Activated CD8-positive, alpha-beta memory T cell treated with anti-CD3 and anti-CD28 coated beads, Interleukin-2, amount 10 ng/mL, durations not matched to agents 7 days and 5 days (primary cell): ENCODE data around the gene RAB27B. TPM values are rescaled to one million over a fixed set of nuclear protein-coding genes. Genes with fewer than 3 reads are reported as not detected.
A peak's percentile ranks its signal among the peaks of the same experiment; 100 is the strongest.

Experiments
- ATAC-seq: fragments of 150-1000 bp; cut with Tn5 transposase; one replicate; pipeline ENCODE4 v1.10.0; 2021; ENCODE audit warnings: moderate library complexity
- CTCF ChIA-PET: fragments of 350-600 bp; sonication (Branson Sonifier 250); formaldehyde crosslinking; loops from one replicate; lab custom pipeline; 2021; ENCODE audit warnings: antibody characterized with exemption; lab: Charles Lee
- DNase-seq: peaks from one replicate; pipeline ENCODE4 v3.0.0-alpha.2; 2020
- H3K27ac Mint-ChIP-seq: one replicate; pipeline ENCODE4 v1.8.0; 2021; ENCODE audit warnings: mild to moderate bottlenecking, mixed read lengths
- H3K27me3 Mint-ChIP-seq: one replicate; pipeline ENCODE4 v1.8.0; 2021; ENCODE audit warnings: mixed read lengths
- H3K36me3 Mint-ChIP-seq: one replicate; pipeline ENCODE4 v1.8.0; 2021; ENCODE audit warnings: mild to moderate bottlenecking, mixed read lengths
- H3K4me1 Mint-ChIP-seq: one replicate; pipeline ENCODE4 v1.8.0; 2021; ENCODE audit warnings: mixed read lengths
- H3K4me3 Mint-ChIP-seq: one replicate; pipeline ENCODE4 v1.8.0; 2021; ENCODE audit warnings: mild to moderate bottlenecking, moderate library complexity, mixed read lengths
- H3K9me3 Mint-ChIP-seq: one replicate; pipeline ENCODE4 v1.8.0; 2022; ENCODE audit warnings: low read depth, mixed read lengths
- total RNA-seq, 2 experiments: library from RNA; stranded (reverse); gene quantifications; one replicate each; pipeline ENCODE4 v1.2.3, GENCODE V29; 2021

The RAB27B gene, protein sequence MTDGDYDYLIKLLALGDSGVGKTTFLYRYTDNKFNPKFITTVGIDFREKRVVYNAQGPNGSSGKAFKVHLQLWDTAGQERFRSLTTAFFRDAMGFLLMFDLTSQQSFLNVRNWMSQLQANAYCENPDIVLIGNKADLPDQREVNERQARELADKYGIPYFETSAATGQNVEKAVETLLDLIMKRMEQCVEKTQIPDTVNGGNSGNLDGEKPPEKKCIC
- total RNA-seq = 1 to 10 TPM in 1 of 2 experiments, under 1 TPM in 1; 0.66 to 3.5 TPM

DNA sequence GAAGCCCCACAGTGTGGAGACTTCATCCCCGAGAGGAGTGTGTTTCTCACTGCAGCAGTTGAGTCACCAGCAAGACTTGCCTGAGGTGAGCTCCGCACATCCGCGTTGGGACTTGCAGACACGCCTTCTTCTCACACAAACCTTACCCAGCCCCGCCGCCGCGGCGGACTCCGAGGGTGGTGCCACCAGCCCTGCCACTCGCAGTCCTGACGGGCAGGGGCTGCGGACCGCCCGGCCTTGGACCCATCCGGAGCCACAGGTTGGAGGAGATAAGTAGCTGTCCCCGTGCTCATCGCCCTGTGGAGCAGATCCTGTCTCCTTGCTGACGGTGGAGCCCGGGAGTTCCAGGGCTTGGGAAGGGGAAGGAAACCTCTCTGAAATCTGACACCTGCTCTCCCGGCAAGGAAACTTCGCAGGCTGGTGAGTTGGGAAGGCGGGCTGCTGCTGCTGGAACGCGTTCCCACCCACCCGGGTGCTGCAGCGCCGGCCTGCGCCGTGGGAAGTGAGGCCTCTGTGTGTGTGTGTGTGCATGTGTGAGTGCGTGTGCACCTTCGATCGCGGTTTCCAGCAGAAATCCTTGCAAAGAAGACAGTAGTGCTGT lies at the start of gene RAB27B:
TSS of gene RAB27B (plus strand) at position 197 of the 601 bp plus-strand sequence. CDS start 49,109 bp downstream, outside the sequence.
- Mint-ChIP-seq H3K27me3 (peaks cover 10% of the 10 kb centered on the region), H3K4me3 (peak within 1 kb of the TSS; percentile 77), H3K9me3 (peaks cover 2% of the 10 kb centered on the region), H3K4me1 (peaks cover 19% of the 10 kb centered on the region), H3K27ac (peak within 1 kb of the TSS; percentile 50), H3K36me3 (peaks cover 6% of the 10 kb centered on the region)
- CTCF ChIA-PET = interaction anchor here (0.9 to 2.0 kb wide), 3 partner anchors 9 to 155 kb away, joined by 3 to 5 read pairs (median 3); no protein-coding TSS in a partner anchor
- peak; percentile 85 for DNase-seq
- ATAC-seq = peak; percentile 98

DNA sequence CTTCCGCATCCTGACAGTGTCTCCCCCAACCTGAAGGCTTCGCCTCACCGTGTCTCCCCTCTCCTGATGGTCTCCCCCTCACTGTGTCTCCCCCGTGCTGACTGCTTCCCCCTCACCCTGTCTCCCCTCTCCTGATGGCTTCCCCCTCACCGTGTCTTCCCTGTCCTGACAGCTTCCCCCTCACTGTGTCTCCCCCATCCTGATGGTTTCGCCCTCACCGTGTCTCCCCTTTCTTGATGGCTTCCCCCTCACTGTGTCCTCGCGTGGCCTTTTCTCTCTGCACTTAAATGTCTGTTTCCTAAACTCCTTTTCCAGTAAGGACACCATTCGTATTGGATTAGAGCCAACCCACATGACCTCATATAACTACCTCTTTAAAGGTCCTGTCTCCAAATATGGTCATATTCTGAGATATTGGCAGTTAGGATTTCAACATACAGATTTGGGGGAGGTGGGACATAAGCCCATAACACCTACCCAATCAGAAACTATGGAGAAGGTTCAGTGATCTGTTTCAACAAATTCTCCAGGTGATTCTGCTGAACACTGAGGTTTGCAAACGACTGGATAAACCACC lies 47.9 kb upstream of the RAB27B start:
- H3K4me1 Mint-ChIP-seq = peaks cover 14% of the 10 kb centered on the region
- CTCF ChIA-PET = no interaction called here
- H3K27me3 Mint-ChIP-seq = no peaks in the 10 kb centered on the region
- no peak overlapping the region for H3K4me3 Mint-ChIP-seq
- no peak for DNase-seq
- no peak overlapping the region for H3K27ac Mint-ChIP-seq
- no peaks in the 10 kb centered on the region for H3K9me3 Mint-ChIP-seq
- ATAC-seq = no peak
- H3K36me3 Mint-ChIP-seq = no peaks in the 10 kb centered on the region

DNA sequence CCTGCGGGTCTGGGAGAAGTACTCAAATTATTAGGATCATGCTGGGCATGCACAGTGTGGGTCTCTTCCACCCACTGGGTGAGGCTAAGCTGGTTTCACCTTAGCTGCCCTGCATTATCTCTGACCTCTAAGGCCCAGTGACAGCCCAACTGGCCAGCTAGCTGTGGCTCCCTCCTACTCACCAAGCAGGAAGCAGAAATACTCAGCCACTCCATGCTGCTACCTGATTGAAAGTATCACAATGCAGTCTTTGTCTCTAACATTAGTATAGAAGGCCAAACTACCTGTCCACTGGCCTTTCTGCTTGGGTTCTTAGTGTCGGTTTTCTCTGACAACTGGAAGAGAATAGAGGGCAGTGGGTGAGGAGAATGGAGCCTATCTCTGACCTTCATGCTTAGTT lies 47.3 kb upstream of the RAB27B start:
- no peak overlapping the region for H3K4me3 Mint-ChIP-seq
- H3K27ac Mint-ChIP-seq = no peak overlapping the region
- ATAC-seq (no peak), DNase-seq (no peak)
- peaks cover 14% of the 10 kb centered on the region for H3K4me1 Mint-ChIP-seq
- H3K27me3 Mint-ChIP-seq = no peaks in the 10 kb centered on the region
- H3K9me3 Mint-ChIP-seq = no peaks in the 10 kb centered on the region
- no peaks in the 10 kb centered on the region for H3K36me3 Mint-ChIP-seq
- CTCF ChIA-PET = no interaction called here

DNA sequence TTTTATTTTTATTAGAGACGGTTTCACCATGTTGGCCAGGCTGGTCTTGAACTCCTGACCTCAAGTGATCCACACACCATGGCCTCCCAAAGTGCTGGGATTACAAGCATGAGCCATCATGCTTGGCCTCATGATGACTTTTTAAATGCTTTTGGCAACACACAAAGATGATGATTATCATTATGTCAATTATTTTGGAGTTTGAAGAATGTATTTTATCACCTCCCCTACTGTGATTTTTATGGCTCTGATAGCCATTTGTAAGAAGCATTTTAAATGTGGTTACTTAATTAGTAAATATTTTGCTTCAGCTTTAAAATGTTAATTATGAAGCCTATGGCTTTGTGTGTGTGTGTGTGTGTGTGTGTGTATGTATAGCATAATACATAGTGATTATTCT lies 45.1 kb upstream of the RAB27B start:
- DNase-seq = no peak
- CTCF ChIA-PET = no interaction called here
- no peak overlapping the region for H3K4me3 Mint-ChIP-seq
- H3K27me3 Mint-ChIP-seq = no peaks in the 10 kb centered on the region
- peaks cover 3% of the 10 kb centered on the region for H3K4me1 Mint-ChIP-seq
- no peak overlapping the region for H3K27ac Mint-ChIP-seq
- no peaks in the 10 kb centered on the region for H3K36me3 Mint-ChIP-seq
- H3K9me3 Mint-ChIP-seq = no peaks in the 10 kb centered on the region
- no peak for ATAC-seq

GRCh38 chr18:54786206-54786605 lies 42.1 kb upstream of the RAB27B start:
- DNase-seq (no peak), ATAC-seq (no peak)
- H3K27me3 Mint-ChIP-seq = no peaks in the 10 kb centered on the region
- CTCF ChIA-PET = no interaction called here
- H3K36me3 Mint-ChIP-seq = no peaks in the 10 kb centered on the region
- no peak overlapping the region for H3K27ac Mint-ChIP-seq
- no peak overlapping the region for H3K4me3 Mint-ChIP-seq
- H3K9me3 Mint-ChIP-seq = no peaks in the 10 kb centered on the region
- H3K4me1 Mint-ChIP-seq = peaks cover 3% of the 10 kb centered on the region

DNA sequence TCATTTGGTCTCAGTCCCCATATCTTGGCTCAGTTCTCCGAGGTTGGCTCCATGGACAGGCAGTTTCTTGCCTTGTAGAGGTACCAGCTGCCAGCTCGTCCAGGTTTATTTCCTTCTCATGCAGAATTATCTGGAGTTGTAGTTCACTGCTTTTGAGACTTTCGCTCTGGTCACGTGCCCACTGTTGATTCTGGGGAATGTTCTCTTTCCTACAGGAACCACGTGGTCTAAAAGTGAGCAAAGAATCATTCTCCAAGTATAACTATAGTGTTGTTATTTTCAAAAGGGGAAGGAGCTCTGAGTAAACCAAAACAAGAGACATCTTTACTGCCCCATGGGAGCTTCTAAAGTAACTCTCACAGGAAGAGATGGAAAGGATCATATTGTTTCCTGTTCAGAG lies 41.2 kb upstream of the RAB27B start:
- Mint-ChIP-seq H3K27me3 (no peaks in the 10 kb centered on the region), H3K4me3 (no peak overlapping the region), H3K4me1 (peaks cover 3% of the 10 kb centered on the region), H3K9me3 (no peaks in the 10 kb centered on the region), H3K27ac (no peak overlapping the region), H3K36me3 (no peaks in the 10 kb centered on the region)
- no peak for DNase-seq
- CTCF ChIA-PET = no interaction called here
- no peak for ATAC-seq

DNA sequence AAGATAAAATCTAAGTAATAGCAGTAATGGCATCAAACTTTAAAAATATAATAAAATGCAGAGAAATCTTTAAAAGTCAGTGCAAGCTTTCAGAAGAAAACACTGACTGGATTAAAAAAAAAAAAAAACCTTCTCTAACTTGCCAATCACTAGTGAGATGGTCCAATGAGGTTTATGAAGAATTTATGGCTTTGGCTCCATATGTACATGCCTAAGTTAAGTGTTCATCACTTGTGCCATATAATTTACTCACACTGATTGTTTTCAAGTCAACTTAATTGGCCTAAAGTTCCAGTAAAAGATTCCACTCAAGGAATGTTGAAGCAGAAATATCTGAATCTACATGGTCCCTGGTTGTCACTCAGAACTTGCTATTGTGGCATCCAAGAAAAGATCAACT lies 40.7 kb upstream of the RAB27B start:
- Mint-ChIP-seq H3K27me3 (no peaks in the 10 kb centered on the region), H3K36me3 (no peaks in the 10 kb centered on the region), H3K9me3 (no peaks in the 10 kb centered on the region), H3K4me1 (peaks cover 1% of the 10 kb centered on the region), H3K4me3 (no peak overlapping the region), H3K27ac (no peak overlapping the region)
- DNase-seq (no peak), ATAC-seq (no peak)
- CTCF ChIA-PET = no interaction called here

DNA sequence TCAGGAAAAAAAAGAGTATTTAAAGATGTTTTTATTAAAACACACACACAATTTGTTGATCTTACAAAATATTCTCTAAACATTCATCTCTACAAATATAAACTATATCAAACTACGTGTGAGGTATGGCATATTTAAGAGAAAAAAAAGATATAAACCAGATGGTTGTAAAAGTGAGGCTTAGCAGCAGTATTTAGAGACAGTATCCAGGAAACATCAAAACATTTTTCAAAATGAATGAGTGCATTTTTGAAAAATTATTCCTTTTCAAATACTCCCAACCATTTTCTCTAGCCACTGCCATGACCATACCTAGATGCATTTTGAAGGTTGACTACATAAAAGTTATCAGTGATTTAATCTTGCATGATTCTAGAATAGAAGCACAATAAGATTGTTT lies 38.2 kb upstream of the RAB27B start:
- no peak overlapping the region for H3K4me3 Mint-ChIP-seq
- H3K27me3 Mint-ChIP-seq = no peaks in the 10 kb centered on the region
- no peak for ATAC-seq
- no peaks in the 10 kb centered on the region for H3K36me3 Mint-ChIP-seq
- no peaks in the 10 kb centered on the region for H3K9me3 Mint-ChIP-seq
- H3K4me1 Mint-ChIP-seq = no peaks in the 10 kb centered on the region
- no peak for DNase-seq
- CTCF ChIA-PET = no interaction called here
- H3K27ac Mint-ChIP-seq = no peak overlapping the region

DNA sequence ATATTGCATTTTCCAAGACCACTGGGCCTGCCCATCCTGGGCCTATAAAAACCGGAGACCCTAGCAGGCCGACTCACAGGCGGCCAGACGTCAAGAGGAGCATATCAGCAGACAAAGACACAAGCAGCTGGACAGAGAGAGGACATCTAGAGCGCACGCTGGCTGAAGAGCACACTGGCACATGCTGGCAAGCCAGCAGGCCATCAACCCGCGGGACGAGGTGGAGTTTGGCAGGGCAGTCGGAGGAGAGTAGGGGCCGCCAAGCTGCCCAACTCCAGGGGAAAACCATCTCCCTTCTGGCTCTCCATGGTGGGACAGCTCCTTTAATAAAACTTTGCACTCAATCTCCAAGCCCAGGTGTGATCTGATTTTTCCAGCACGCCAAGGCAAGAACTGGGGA lies 36.6 kb upstream of the RAB27B start:
- H3K4me1 Mint-ChIP-seq = no peaks in the 10 kb centered on the region
- H3K4me3 Mint-ChIP-seq = no peak overlapping the region
- ATAC-seq = no peak
- no peak for DNase-seq
- H3K36me3 Mint-ChIP-seq = no peaks in the 10 kb centered on the region
- H3K9me3 Mint-ChIP-seq = no peaks in the 10 kb centered on the region
- CTCF ChIA-PET = no interaction called here
- H3K27ac Mint-ChIP-seq = no peak overlapping the region
- no peaks in the 10 kb centered on the region for H3K27me3 Mint-ChIP-seq

DNA sequence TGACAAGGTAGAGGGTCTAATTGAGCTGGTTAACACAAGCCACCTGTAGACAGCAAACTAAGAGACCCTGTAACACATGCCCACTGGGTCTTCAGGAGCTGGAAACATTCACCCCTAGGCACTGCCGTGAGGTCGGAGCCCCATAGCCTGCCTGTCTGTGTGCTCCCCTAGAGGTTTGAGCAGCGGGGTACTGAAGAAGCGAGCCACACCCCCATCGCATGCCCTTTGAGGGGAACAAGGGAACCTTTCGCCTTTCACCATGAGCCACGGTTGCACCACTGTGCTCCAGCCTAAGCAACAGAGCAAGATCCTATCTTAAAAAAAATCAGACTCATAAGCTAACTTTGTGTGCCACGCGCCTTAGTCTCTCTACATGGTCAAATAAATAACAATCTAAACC lies 36.2 kb upstream of the RAB27B start:
- ATAC-seq (no peak), DNase-seq (no peak)
- no peaks in the 10 kb centered on the region for H3K4me1 Mint-ChIP-seq
- no peak overlapping the region for H3K4me3 Mint-ChIP-seq
- no peaks in the 10 kb centered on the region for H3K27me3 Mint-ChIP-seq
- CTCF ChIA-PET = no interaction called here
- H3K36me3 Mint-ChIP-seq = no peaks in the 10 kb centered on the region
- no peaks in the 10 kb centered on the region for H3K9me3 Mint-ChIP-seq
- H3K27ac Mint-ChIP-seq = no peak overlapping the region

- H3K4me1 Mint-ChIP-seq = no peaks in the 10 kb centered on the region
- H3K4me3 Mint-ChIP-seq = no peak overlapping the region
- no peak for ATAC-seq
- DNase-seq = no peak
- H3K27me3 Mint-ChIP-seq = no peaks in the 10 kb centered on the region
- no peaks in the 10 kb centered on the region for H3K36me3 Mint-ChIP-seq
- CTCF ChIA-PET = no interaction called here
- no peak overlapping the region for H3K27ac Mint-ChIP-seq
- no peaks in the 10 kb centered on the region for H3K9me3 Mint-ChIP-seq
These were observed 33.5 kb upstream of the RAB27B start for GRCh38 chr18:54794823-54795222.

DNA sequence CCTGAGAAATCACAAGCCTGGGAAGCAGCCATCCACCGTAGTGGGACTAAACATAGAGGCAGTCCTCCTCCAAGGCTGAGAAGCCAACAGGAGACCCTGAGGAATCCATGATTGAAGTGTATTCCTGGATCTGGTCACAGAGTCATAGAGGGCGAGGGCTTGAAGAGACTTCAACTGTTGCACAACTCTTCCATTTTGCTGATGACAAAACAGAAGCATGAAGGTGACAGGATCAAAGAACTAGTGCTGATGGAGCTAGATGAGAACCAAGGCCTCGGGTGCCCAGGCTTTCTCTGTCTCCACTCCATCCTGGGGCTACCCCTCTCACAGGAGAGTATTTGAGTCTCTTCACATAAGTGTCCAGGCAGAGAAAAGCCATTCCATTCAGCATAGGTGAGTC lies 30.1 kb upstream of the RAB27B start:
- Mint-ChIP-seq H3K27ac (no peak overlapping the region), H3K27me3 (no peaks in the 10 kb centered on the region), H3K4me3 (no peak overlapping the region), H3K4me1 (no peaks in the 10 kb centered on the region), H3K9me3 (no peaks in the 10 kb centered on the region), H3K36me3 (no peaks in the 10 kb centered on the region)
- ATAC-seq = no peak
- CTCF ChIA-PET = no interaction called here
- no peak for DNase-seq

DNA sequence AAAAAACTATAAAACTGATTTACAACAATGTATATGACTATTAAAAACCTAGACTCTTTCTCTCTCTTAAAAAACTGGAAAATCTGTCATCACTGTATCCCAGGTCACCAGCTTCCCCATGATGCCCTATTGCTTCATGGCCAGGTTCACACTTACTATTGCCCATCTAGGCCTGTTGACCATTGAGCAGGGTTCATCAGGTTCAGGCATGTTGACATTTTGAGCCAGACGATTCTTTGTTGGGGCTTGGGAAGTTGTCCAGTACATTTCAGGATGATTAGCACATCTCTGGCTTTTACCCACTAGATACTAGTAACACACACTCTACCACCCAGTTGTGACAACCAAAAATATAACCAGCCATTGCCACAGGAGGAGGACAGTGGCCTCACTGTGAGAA lies 26.9 kb upstream of the RAB27B start:
- no peaks in the 10 kb centered on the region for H3K36me3 Mint-ChIP-seq
- no peak overlapping the region for H3K27ac Mint-ChIP-seq
- ATAC-seq (no peak), DNase-seq (no peak)
- peaks cover 14% of the 10 kb centered on the region for H3K4me1 Mint-ChIP-seq
- H3K27me3 Mint-ChIP-seq = no peaks in the 10 kb centered on the region
- no peak overlapping the region for H3K4me3 Mint-ChIP-seq
- no peaks in the 10 kb centered on the region for H3K9me3 Mint-ChIP-seq
- CTCF ChIA-PET = interaction anchor here (1.1 kb wide), 1 partner anchor 32 kb away, joined by 3 read pairs; no protein-coding TSS in a partner anchor

DNA sequence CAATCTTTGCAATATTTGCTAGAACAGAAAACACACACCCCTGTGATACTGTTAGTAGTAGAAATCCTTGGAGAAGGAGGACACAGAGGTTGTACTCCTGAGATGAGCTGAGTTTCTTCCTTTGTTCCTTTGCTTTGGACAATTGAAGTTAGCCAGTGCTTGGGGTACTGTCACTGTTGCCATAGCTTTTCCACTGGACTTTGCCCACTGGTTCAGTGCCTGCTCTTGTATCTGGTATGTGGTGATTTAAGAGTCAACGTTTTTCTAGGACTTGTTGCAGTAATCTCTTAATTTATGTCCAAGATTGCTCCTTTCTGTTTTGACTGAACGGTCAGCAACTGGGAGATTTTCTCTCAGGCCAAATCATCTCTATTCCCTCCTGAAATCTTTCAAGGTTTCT lies 26.1 kb upstream of the RAB27B start:
- ATAC-seq = no peak
- H3K36me3 Mint-ChIP-seq = no peaks in the 10 kb centered on the region

More for the DNA sequence above, 26.1 kb upstream of the RAB27B start:
- H3K4me1 Mint-ChIP-seq = peaks cover 18% of the 10 kb centered on the region
- DNase-seq = no peak
- H3K27ac Mint-ChIP-seq = no peak overlapping the region
- CTCF ChIA-PET = no interaction called here
- no peaks in the 10 kb centered on the region for H3K9me3 Mint-ChIP-seq
- no peak overlapping the region for H3K4me3 Mint-ChIP-seq
- H3K27me3 Mint-ChIP-seq = no peaks in the 10 kb centered on the region
